K562 (cell line): ENCODE measurements around the gene MALRD1.

Experiments used
- PATZ1 ChIP-seq: fragments of 250-450 bp; sonication (Bioruptor Pico); IDR thresholded peaks from 2 replicates; pipeline ENCODE4 v1.5.0; 2020; ENCODE audit warnings: mild to moderate bottlenecking, borderline replicate concordance
- RAD21 ChIP-seq, 2 experiments: fragments of 250-450 bp in 1 of 2; fragments of 450-650 bp in 1 of 2; sonication (Bioruptor Pico) in 1 of 2; formaldehyde crosslinking in 1 of 2; IDR thresholded peaks in 1 of 2; conservative IDR thresholded peaks in 1 of 2; 2 replicates each; pipeline versions ENCODE4 v1.4.0 to v1.8.0; 2020 to 2022; ENCODE audit warnings: mild to moderate bottlenecking in 2 of 2, moderate library complexity in 1 of 2
- YY1 ChIP-seq, 3 experiments: IDR thresholded peaks; 2 replicates each; pipeline ENCODE4 v1.6.1; 2011; ENCODE audit warnings: low read length in 2 of 3, mild to moderate bottlenecking in 2 of 3, moderate library complexity in 2 of 3, borderline replicate concordance in 1 of 3, control low read depth in 1 of 3, low read depth in 1 of 3; ENCODE audit not compliant: insufficient read depth in 3 of 3, insufficient replicate concordance in 2 of 3, control insufficient read depth in 1 of 3, insufficient read length in 1 of 3; ENCODE audit errors: extremely low read depth in 1 of 3

- no peak for TF ChIP-seq PATZ1 (CRISPR knock-in tag)
- TF ChIP-seq RAD21 (CRISPR knock-in tag; conservative IDR thresholded peaks at IDR 0.05 in 1 of 2, IDR thresholded peaks at IDR 0.05 in 1 of 2), result no peak
- no peak for TF ChIP-seq YY1 (IDR thresholded peaks at IDR 0.05; ENCODE audit: borderline replicate concordance in 1 of 3, control insufficient read depth in 1 of 3, extremely low read depth in 1 of 3, insufficient read depth in 3 of 3, insufficient read length in 1 of 3, insufficient replicate concordance in 2 of 3, low read depth in 1 of 3, low read length in 2 of 3)
These were observed 557.2 kb downstream of the MALRD1 start for GRCh38 chr10:19605806-19606205.
